IMR-90 (cell line): ENCODE measurements around the gene FGFRL1. TPM values are rescaled to one million over a fixed set of nuclear protein-coding genes. Genes with fewer than 3 reads are reported as not detected.
"Not testable (repeated sequence)": the region's sequence is repeated elsewhere in the genome, so short reads cannot be mapped to it uniquely, and the experiment has no call there.

Experiments used
- ATAC-seq: fragments of 200-7000 bp; cut with Tn5 transposase; 2 replicates; pipeline ENCODE4 v1.9.1; 2020; ENCODE audit warnings: low read depth, mild to moderate bottlenecking, moderate library complexity
- BruUV-seq: library from RNA; stranded (reverse); fragments of 400-500 nt; replicated peaks from 2 replicates; lab custom pipeline; 2021; lab: Mats Ljungman, UMichigan
- CTCF ChIA-PET: fragments of 300-600 bp; formaldehyde crosslinking; extraction: SDS; loops from one replicate; lab custom pipeline; 2021; ENCODE audit warnings: antibody characterized with exemption; lab: Yijun Ruan, JAX
- POLR2A ChIA-PET: fragments of 300-600 bp; sonication (Branson Sonifier 250); formaldehyde crosslinking; loops from one replicate; lab custom pipeline; 2022; ENCODE audit warnings: antibody characterized with exemption; ENCODE audit not compliant: unreplicated experiment; lab: Charles Lee
- DNase-seq: peaks from one replicate; pipeline ENCODE4 v3.0.0; 2013
- H2AFZ ChIP-seq: replicated peaks from 2 replicates; pipeline ENCODE3; 2013; ENCODE audit warnings: low read length, mild to moderate bottlenecking; ENCODE audit not compliant: poor library complexity
- H2AK5ac ChIP-seq: 2 replicates; pipeline ENCODE4 v1.6.1; 2013; ENCODE audit warnings: low read depth, low read length, inconsistent platforms
- H2AK9ac ChIP-seq: replicated peaks from 2 replicates; pipeline ENCODE3; 2013; ENCODE audit warnings: mild to moderate bottlenecking, low read depth, low read length, moderate library complexity; ENCODE audit not compliant: poor library complexity
- H2BK120ac ChIP-seq: 2 replicates; pipeline ENCODE4 v1.6.1; 2013; ENCODE audit warnings: low read depth, low read length, inconsistent platforms
- H2BK15ac ChIP-seq: 3 replicates; pipeline ENCODE4 v1.6.1; 2013; ENCODE audit warnings: low read depth, low read length, inconsistent platforms
- H2BK20ac ChIP-seq: 2 replicates; pipeline ENCODE4 v1.6.1; 2013; ENCODE audit warnings: low read depth, mild to moderate bottlenecking, inconsistent platforms, low read length, moderate library complexity
- H2BK5ac ChIP-seq: 2 replicates; pipeline ENCODE4 v1.6.1; 2013; ENCODE audit warnings: mild to moderate bottlenecking, low read depth, low read length, inconsistent platforms; ENCODE audit not compliant: poor library complexity, severe bottlenecking
- H3K14ac ChIP-seq: replicated peaks from 2 replicates; pipeline ENCODE4 v1.6.1; 2013; ENCODE audit warnings: low read depth, low read length, inconsistent platforms
- H3K18ac ChIP-seq: 2 replicates; pipeline ENCODE4 v1.6.1; 2013; ENCODE audit warnings: low read depth, low read length, control low read depth
- H3K23ac ChIP-seq: 2 replicates; pipeline ENCODE4 v1.6.1; 2013; ENCODE audit warnings: low read depth, low read length, inconsistent platforms
- H3K27ac ChIP-seq: 2 replicates; pipeline ENCODE4 v1.5.1; 2013; ENCODE audit warnings: mild to moderate bottlenecking, control low read depth, low read length; ENCODE audit not compliant: insufficient read depth
- H3K27me3 ChIP-seq: 2 replicates; pipeline ENCODE4 v1.6.1; 2013; ENCODE audit warnings: low read length; ENCODE audit not compliant: control insufficient read depth, insufficient read depth
- H3K36me3 ChIP-seq: 2 replicates; pipeline ENCODE4 v1.6.1; 2013; ENCODE audit warnings: low read length, mixed read lengths; ENCODE audit not compliant: control insufficient read depth, insufficient read depth
- H3K4ac ChIP-seq: 2 replicates; pipeline ENCODE4 v1.6.1; 2013; ENCODE audit warnings: low read depth, low read length, inconsistent platforms
- H3K4me1 ChIP-seq: 2 replicates; pipeline ENCODE4 v1.6.1; 2013; ENCODE audit warnings: low read length, mixed read lengths; ENCODE audit not compliant: control insufficient read depth, insufficient read depth
- H3K4me2 ChIP-seq: 2 replicates; pipeline ENCODE4 v1.6.1; 2013; ENCODE audit warnings: low read depth, mild to moderate bottlenecking, control low read depth, low read length, moderate library complexity
- H3K4me3 ChIP-seq: 2 replicates; pipeline ENCODE4 v1.5.1; 2013; ENCODE audit warnings: low read depth, mild to moderate bottlenecking, control low read depth, low read length, moderate library complexity; ENCODE audit not compliant: insufficient read depth
- H3K56ac ChIP-seq: 2 replicates; pipeline ENCODE4 v1.6.1; 2013; ENCODE audit warnings: low read length, inconsistent platforms; ENCODE audit not compliant: insufficient read depth; ENCODE audit errors: extremely low read depth
- H3K79me1 ChIP-seq, 2 experiments: 2 replicates each; pipeline ENCODE4 v1.6.1; 2013; ENCODE audit warnings: low read length in 2 of 2, inconsistent platforms in 1 of 2, low read depth in 1 of 2
- H3K9ac ChIP-seq: 2 replicates; pipeline ENCODE4 v1.6.1; 2013; ENCODE audit warnings: low read depth, low read length, control low read depth
- H3K9me1 ChIP-seq: 2 replicates; pipeline ENCODE4 v1.6.1; 2013; ENCODE audit warnings: low read length, inconsistent platforms; ENCODE audit not compliant: insufficient read depth
- H3K9me3 ChIP-seq: 2 replicates; pipeline ENCODE4 v1.6.1; 2013; ENCODE audit warnings: low read length; ENCODE audit not compliant: control insufficient read depth, insufficient read depth
- H4K20me1 ChIP-seq: 2 replicates; pipeline ENCODE4 v1.6.1; 2013; ENCODE audit warnings: low read length, inconsistent platforms; ENCODE audit not compliant: insufficient read depth
- H4K5ac ChIP-seq: 2 replicates; pipeline ENCODE4 v1.6.1; 2013; ENCODE audit warnings: mild to moderate bottlenecking, low read depth, low read length, control low read depth
- H4K8ac ChIP-seq, 2 experiments: 2 replicates each; pipeline ENCODE4 v1.6.1; 2013; ENCODE audit warnings: low read depth in 2 of 2, low read length in 2 of 2, control low read depth in 1 of 2, inconsistent platforms in 1 of 2
- H4K91ac ChIP-seq: 2 replicates; pipeline ENCODE4 v1.6.1; 2013; ENCODE audit warnings: low read depth, low read length, inconsistent platforms; ENCODE audit not compliant: insufficient read depth
- WGBS, 2 experiments: methylation state at CpG; one replicate each; pipeline versions ENCODE4 v1.1.5 to v1.1.7; 2013; ENCODE audit warnings: missing lambda C conversion rate in 2 of 2; ENCODE audit not compliant: insufficient read length in 1 of 2; ENCODE audit errors: extremely low coverage in 2 of 2; 5-methylcytosine and 5-hydroxymethylcytosine counted together
- dilution Hi-C: fragments of 300-500 bp; cut with HindIII; formaldehyde crosslinking; loops from one replicate; pipeline ENCODE4 v1.14.3; 2018; ENCODE audit warnings: low sequenced_read_pairs; ENCODE audit not compliant: unreplicated experiment
- in situ Hi-C: fragments of 300-500 bp; cut with MboI; formaldehyde crosslinking; loops from 3 replicates; pipeline ENCODE4 v1.14.3; 2019; ENCODE audit warnings: low sequenced_read_pairs, inconsistent platforms, mixed read lengths
- intact Hi-C: fragments of 100-400 bp; cut with micrococcal nuclease; formaldehyde crosslinking; loops from 2 replicates; pipeline ENCODE4 v1.10.0; 2022
- polyA plus RNA-seq, 3 experiments: library from polyadenylated mRNA; depleted of rRNA; stranded (reverse); fragments of >200 nt; gene quantifications; 2 replicates each; pipeline ENCODE4 v1.2.3, GENCODE V29; 2012; ENCODE audit warnings: low replicate concordance in 1 of 3
- total RNA-seq: library from RNA; depleted of rRNA; stranded (reverse); fragments of >200 nt; gene quantifications from 2 replicates; pipeline ENCODE4 v1.2.3, GENCODE V29; 2012

FGFRL1 gene
- total and polyA plus RNA-seq, 2 of the 4 experiments (the other 2 are of a cell fraction): 49.3 to 78.8 TPM

GRCh38 chr4:1054696-1055242 is 43.3 kb downstream of the FGFRL1 start:
- H3K14ac ChIP-seq, H3K36me3 ChIP-seq, H3K18ac ChIP-seq, H3K9me3 ChIP-seq, H3K4ac ChIP-seq, H3K9ac ChIP-seq, H2BK15ac ChIP-seq, H3K56ac ChIP-seq, intact Hi-C loops, H4K91ac ChIP-seq, H3K4me3 ChIP-seq, H2AK5ac ChIP-seq, dilution Hi-C loops, H2BK20ac ChIP-seq, H2BK5ac ChIP-seq, H4K5ac ChIP-seq, CTCF ChIA-PET, H2AFZ ChIP-seq, H3K4me2 ChIP-seq, DNase-seq, H2BK120ac ChIP-seq, H4K20me1 ChIP-seq, BruUV-seq, H3K4me1 ChIP-seq, H3K23ac ChIP-seq, in situ Hi-C loops, H2AK9ac ChIP-seq, ATAC-seq, H3K79me1 ChIP-seq, POLR2A ChIA-PET, H3K9me1 ChIP-seq, H4K8ac ChIP-seq, H3K27ac ChIP-seq: not testable (repeated sequence)
- peaks cover 54% of the 10 kb centered on the region for H3K27me3 ChIP-seq
- 70% methylated on average over 2 of the region's 11 CpGs; no CpG with 5 or more reads in 1 of the 2 experiments for WGBS, 2 experiments

GRCh38 chr4:1055243-1055701 is 43.8 kb downstream of the FGFRL1 start:
- 41% methylated on average over 11 of the region's 13 CpGs; no CpG with 5 or more reads in 1 of the 2 experiments for WGBS, 2 experiments
- H3K23ac ChIP-seq, H3K4me2 ChIP-seq, H2BK5ac ChIP-seq, H3K56ac ChIP-seq, H3K36me3 ChIP-seq, H3K79me1 ChIP-seq, H4K8ac ChIP-seq, H3K9me3 ChIP-seq, H3K27ac ChIP-seq, H2BK15ac ChIP-seq, H2AK5ac ChIP-seq, H2BK120ac ChIP-seq, H3K4me3 ChIP-seq, POLR2A ChIA-PET, BruUV-seq, H3K4me1 ChIP-seq, H2AK9ac ChIP-seq, H3K14ac ChIP-seq, H3K4ac ChIP-seq, H3K9me1 ChIP-seq, H3K18ac ChIP-seq, dilution Hi-C loops, CTCF ChIA-PET, DNase-seq, intact Hi-C loops, H3K9ac ChIP-seq, in situ Hi-C loops, H2BK20ac ChIP-seq, ATAC-seq, H4K91ac ChIP-seq, H4K5ac ChIP-seq, H4K20me1 ChIP-seq: not testable (repeated sequence)
- Histone ChIP-seq H3K27me3 (peaks cover 57% of the 10 kb centered on the region), H2AFZ (peak overlapping the region; percentile 1)
